Fibroblast of lung (primary cell): ENCODE results near the gene THSD7B. TPM values are rescaled to one million over a fixed set of nuclear protein-coding genes. Genes with fewer than 3 reads are reported as not detected.

Experiments used
- DNase-seq, 2 donors: peaks; one replicate each; pipeline versions ENCODE4 v3.0.0 to v3.0.0-alpha.2; 2010; ENCODE audit warnings: low read depth in 2 of 2
- H2AFZ ChIP-seq: 2 replicates; pipeline ENCODE4 v1.5.1; 2012; ENCODE audit warnings: low read length, control low read depth, inconsistent platforms
- H3K27ac ChIP-seq: 2 replicates; pipeline ENCODE4 v1.5.1; 2011; ENCODE audit warnings: low read length, control low read depth; ENCODE audit not compliant: insufficient read depth
- H3K27me3 ChIP-seq: 2 replicates; pipeline ENCODE4 v1.5.1; 2011; ENCODE audit warnings: mild to moderate bottlenecking, low read length; ENCODE audit not compliant: control insufficient read depth, insufficient read depth
- H3K36me3 ChIP-seq: 2 replicates; pipeline ENCODE4 v1.5.1; 2011; ENCODE audit warnings: low read length; ENCODE audit not compliant: control insufficient read depth, insufficient read depth
- H3K4me1 ChIP-seq: 2 replicates; pipeline ENCODE4 v1.5.1; 2011; ENCODE audit warnings: low read length; ENCODE audit not compliant: control insufficient read depth, insufficient read depth; ENCODE audit errors: extremely low read depth
- H3K4me2 ChIP-seq: 2 replicates; pipeline ENCODE4 v1.5.1; 2011; ENCODE audit warnings: low read length, control low read depth; ENCODE audit not compliant: insufficient read depth; ENCODE audit errors: extremely low read depth
- H3K4me3 ChIP-seq, 4 experiments: fragments of 200-600 bp in 1 of 4; sonication (generic) in 1 of 4; replicated peaks in 1 of 4; 2 replicates each; pipeline ENCODE4 v1.5.1; 2011 to 2016; ENCODE audit warnings: low read length in 4 of 4, low read depth in 3 of 4, mild to moderate bottlenecking in 3 of 4, control low read depth in 2 of 4, inconsistent platforms in 1 of 4, mixed read lengths in 1 of 4; ENCODE audit not compliant: insufficient read depth in 1 of 4; ENCODE audit errors: control extremely low read depth in 1 of 4
- H3K79me2 ChIP-seq: 2 replicates; pipeline ENCODE4 v1.5.1; 2012; ENCODE audit warnings: mild to moderate bottlenecking, low read length, inconsistent platforms; ENCODE audit not compliant: control insufficient read depth, insufficient read depth
- H3K9ac ChIP-seq: 2 replicates; pipeline ENCODE4 v1.5.1; 2011; ENCODE audit warnings: mild to moderate bottlenecking, low read length, control low read depth; ENCODE audit not compliant: insufficient read depth
- H3K9me3 ChIP-seq: 2 replicates; pipeline ENCODE4 v1.5.1; 2012; ENCODE audit warnings: low read depth, low read length; ENCODE audit not compliant: control insufficient read depth, insufficient read depth
- H4K20me1 ChIP-seq: 2 replicates; pipeline ENCODE4 v1.5.1; 2011; ENCODE audit warnings: low read length; ENCODE audit not compliant: control insufficient read depth, insufficient read depth; ENCODE audit errors: extremely low read depth
- EZH2 ChIP-seq: IDR thresholded peaks from 2 replicates; pipeline ENCODE4 v1.5.1; 2012; ENCODE audit warnings: low read length, control low read depth, mild to moderate bottlenecking; ENCODE audit errors: missing control alignments
- polyA plus RNA-seq, 2 donors: library from polyadenylated mRNA; depleted of rRNA in 1 of 2; stranded (reverse) in 1 of 2; unstranded in 1 of 2; fragments of >200 nt; gene quantifications; 2 replicates each; pipeline ENCODE4 v1.2.1, GENCODE V29; 2011 to 2012; ENCODE audit warnings: missing spikeins in 1 of 2
- total RNA-seq: library from RNA; depleted of rRNA; stranded (reverse); fragments of >200 nt; gene quantifications from 2 replicates; pipeline ENCODE4 v1.2.1, GENCODE V29; 2014
- TF ChIP-seq, protein P1 (sequence below), 2 donors: IDR thresholded peaks in 1 of 2; conservative IDR thresholded peaks in 1 of 2; 1 replicate in 1 of 2; 2 replicates in 1 of 2; pipeline ENCODE4 v1.5.1; 2011 to 2012; ENCODE audit warnings: low read length in 2 of 2, control low read depth in 1 of 2, inconsistent platforms in 1 of 2, low read depth in 1 of 2, mild to moderate bottlenecking in 1 of 2

Gene THSD7B
- total and polyA plus RNA-seq, 2 donors (not counting 1 experiment from before 2014, with no cell fraction given): under 0.01 TPM; not detected in 1

DNA sequence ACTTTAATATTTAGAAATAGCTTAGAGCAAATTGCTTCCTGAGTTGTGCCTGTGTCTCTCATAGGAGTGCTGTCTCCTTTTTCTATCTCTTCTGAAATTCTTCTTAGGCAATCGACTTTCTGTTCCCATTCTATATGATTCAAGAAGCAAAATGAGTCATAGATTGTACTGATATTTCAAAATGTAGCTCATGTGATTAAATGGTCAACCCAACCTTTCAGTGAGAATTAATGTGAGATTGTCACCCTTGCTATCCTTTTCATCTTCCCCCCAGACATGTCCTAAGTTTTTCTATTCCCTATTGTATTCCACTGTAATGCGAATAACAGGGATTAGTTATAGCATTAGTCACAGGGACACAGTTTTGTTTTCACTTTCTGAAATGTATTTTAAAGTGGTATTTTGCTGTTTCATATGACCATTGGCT lies 413.6 kb downstream of the THSD7B start:
- Histone ChIP-seq H4K20me1 (no peaks in the 10 kb centered on the region), H2AFZ (no peak overlapping the region)

DNA sequence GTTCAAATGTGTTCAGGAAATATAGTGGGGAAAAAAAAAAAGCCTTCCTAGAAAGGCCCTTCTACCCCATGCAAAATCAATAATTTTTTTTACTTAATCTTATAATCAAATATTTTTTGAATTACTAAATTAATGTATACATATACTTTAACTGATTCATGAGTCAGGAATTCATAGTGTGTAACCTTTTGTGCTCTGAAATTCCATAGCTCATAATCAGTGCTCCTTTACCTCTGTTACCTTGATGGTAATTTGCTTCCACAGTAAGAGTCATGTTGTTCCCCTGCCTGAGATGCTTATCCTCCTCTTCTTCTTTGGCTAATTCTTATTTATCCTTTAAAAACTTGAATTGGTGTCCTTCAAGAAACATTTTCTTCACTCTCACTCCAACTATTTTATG lies 414.2 kb downstream of the THSD7B start:
- Histone ChIP-seq H4K20me1 (no peaks in the 10 kb centered on the region), H3K9me3 (no peaks in the 10 kb centered on the region), H3K9ac (no peak overlapping the region), H2AFZ (no peak overlapping the region), H3K27ac (no peak overlapping the region), H3K4me1 (no peaks in the 10 kb centered on the region), H3K4me2 (no peak overlapping the region), H3K36me3 (no peaks in the 10 kb centered on the region), H3K79me2 (no peaks in the 10 kb centered on the region), H3K27me3 (no peaks in the 10 kb centered on the region), H3K4me3 (no peak overlapping the region)
- TF ChIP-seq EZH2: no peak
- TF ChIP-seq, protein P1, sequence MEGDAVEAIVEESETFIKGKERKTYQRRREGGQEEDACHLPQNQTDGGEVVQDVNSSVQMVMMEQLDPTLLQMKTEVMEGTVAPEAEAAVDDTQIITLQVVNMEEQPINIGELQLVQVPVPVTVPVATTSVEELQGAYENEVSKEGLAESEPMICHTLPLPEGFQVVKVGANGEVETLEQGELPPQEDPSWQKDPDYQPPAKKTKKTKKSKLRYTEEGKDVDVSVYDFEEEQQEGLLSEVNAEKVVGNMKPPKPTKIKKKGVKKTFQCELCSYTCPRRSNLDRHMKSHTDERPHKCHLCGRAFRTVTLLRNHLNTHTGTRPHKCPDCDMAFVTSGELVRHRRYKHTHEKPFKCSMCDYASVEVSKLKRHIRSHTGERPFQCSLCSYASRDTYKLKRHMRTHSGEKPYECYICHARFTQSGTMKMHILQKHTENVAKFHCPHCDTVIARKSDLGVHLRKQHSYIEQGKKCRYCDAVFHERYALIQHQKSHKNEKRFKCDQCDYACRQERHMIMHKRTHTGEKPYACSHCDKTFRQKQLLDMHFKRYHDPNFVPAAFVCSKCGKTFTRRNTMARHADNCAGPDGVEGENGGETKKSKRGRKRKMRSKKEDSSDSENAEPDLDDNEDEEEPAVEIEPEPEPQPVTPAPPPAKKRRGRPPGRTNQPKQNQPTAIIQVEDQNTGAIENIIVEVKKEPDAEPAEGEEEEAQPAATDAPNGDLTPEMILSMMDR (conservative IDR thresholded peaks at IDR 0.05 in 1 of 2, IDR thresholded peaks at IDR 0.05 in 1 of 2; ENCODE audit: low read depth in 1 of 2, low read length in 2 of 2): no peak
- DNase-seq: no peak

More for the DNA sequence above, 413.6 kb downstream of the THSD7B start:
- H3K4me3 ChIP-seq: no peak overlapping the region
- no peaks in the 10 kb centered on the region for H3K27me3 ChIP-seq
- H3K9me3 ChIP-seq: no peaks in the 10 kb centered on the region
- no peak overlapping the region for H3K4me2 ChIP-seq
- H3K79me2 ChIP-seq: no peaks in the 10 kb centered on the region
- H3K27ac ChIP-seq: no peak overlapping the region
- H3K9ac ChIP-seq: no peak overlapping the region
- no peaks in the 10 kb centered on the region for H3K36me3 ChIP-seq
- H3K4me1 ChIP-seq: no peaks in the 10 kb centered on the region
- DNase-seq: peak; percentile 52 to 60
- TF ChIP-seq, protein P1 (conservative IDR thresholded peaks at IDR 0.05 in 1 of 2, IDR thresholded peaks at IDR 0.05 in 1 of 2; ENCODE audit: low read depth in 1 of 2, low read length in 2 of 2): no peak
- no peak for TF ChIP-seq EZH2

DNA sequence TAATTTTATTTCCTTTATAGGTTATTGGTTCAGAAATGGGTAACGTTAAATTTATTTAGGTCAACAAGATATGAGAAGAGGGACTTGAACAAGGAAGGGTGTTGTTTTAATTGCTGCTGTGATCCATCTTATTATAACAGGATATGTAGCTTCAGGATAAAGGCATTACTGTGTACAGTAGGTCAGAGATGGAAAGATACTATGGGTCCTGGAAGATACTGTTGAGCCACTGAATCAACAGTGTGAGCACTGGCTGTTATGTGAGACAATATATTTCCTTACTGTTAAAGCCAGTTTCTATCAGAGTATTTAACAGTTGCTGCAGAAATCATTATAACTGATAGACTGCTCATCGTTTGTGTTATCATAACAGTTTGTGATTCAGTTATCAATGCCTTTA lies 414.7 kb downstream of the THSD7B start:
- Histone ChIP-seq H3K4me1 (no peaks in the 10 kb centered on the region), H3K9me3 (no peaks in the 10 kb centered on the region), H3K79me2 (no peaks in the 10 kb centered on the region), H4K20me1 (no peaks in the 10 kb centered on the region), H3K27ac (no peak overlapping the region), H3K4me3 (no peak overlapping the region), H2AFZ (no peak overlapping the region), H3K27me3 (no peaks in the 10 kb centered on the region), H3K9ac (no peak overlapping the region), H3K36me3 (no peaks in the 10 kb centered on the region), H3K4me2 (no peak overlapping the region)
- no peak for DNase-seq
- TF ChIP-seq, protein P1 (conservative IDR thresholded peaks at IDR 0.05 in 1 of 2, IDR thresholded peaks at IDR 0.05 in 1 of 2; ENCODE audit: low read depth in 1 of 2, low read length in 2 of 2): no peak
- no peak for TF ChIP-seq EZH2
